RWPE1 (cell line): ENCODE results near the gene CHST13.
"Not testable (repeated sequence)": the region's sequence is repeated elsewhere in the genome, so short reads cannot be mapped to it uniquely, and the experiment has no call there.

Experiments used
- CTCF ChIA-PET: fragments of 350-600 bp; sonication (Branson Sonifier 250); formaldehyde crosslinking; extraction: SDS; loops from one replicate; lab custom pipeline; 2021; lab: Yijun Ruan, JAX
- POLR2A ChIA-PET: fragments of 400-600 bp; formaldehyde crosslinking; extraction: SDS; loops from one replicate; lab custom pipeline; 2020; ENCODE audit warnings: antibody characterized with exemption; ENCODE audit not compliant: low non-redundant PET; lab: Yijun Ruan, JAX
- DNase-seq: peaks from one replicate; pipeline ENCODE4 v3.0.0; 2012; ENCODE audit warnings: low spot score
- H3K27ac ChIP-seq: fragments of 450-650 bp; 2 replicates; pipeline ENCODE4 v1.5.1; 2017
- CTCF ChIP-seq: fragments of 450-650 bp; conservative IDR thresholded peaks from 2 replicates; pipeline ENCODE4 v1.5.1; 2017; ENCODE audit warnings: low read depth, mild to moderate bottlenecking

CHST13 gene

GRCh38 chr3:126533506-126533905 is 9.6 kb downstream of the CHST13 start:
- TF ChIP-seq CTCF = no peak
- ChIA-PET POLR2A (no interaction called here), CTCF (no interaction called here)
- H3K27ac ChIP-seq = no peak overlapping the region
- DNase-seq = no peak

- POLR2A ChIA-PET, CTCF ChIA-PET, DNase-seq, H3K27ac ChIP-seq: not testable (repeated sequence)
These were observed 10.8 kb downstream of the CHST13 start for GRCh38 chr3:126534716-126535115.

- H3K27ac ChIP-seq = no peak overlapping the region
- no peak for DNase-seq
- TF ChIP-seq CTCF = no peak
- CTCF ChIA-PET = no interaction called here
- POLR2A ChIA-PET = no interaction called here
These were observed 11.7 kb downstream of the CHST13 start for GRCh38 chr3:126535636-126536035.

GRCh38 chr3:126536126-126536525 is 12.2 kb downstream of the CHST13 start:
- CTCF ChIA-PET = no interaction called here
- no peak for TF ChIP-seq CTCF
- POLR2A ChIA-PET = no interaction called here
- H3K27ac ChIP-seq = no peak overlapping the region
- DNase-seq = no peak

- no peak overlapping the region for H3K27ac ChIP-seq
- POLR2A ChIA-PET = no interaction called here
- no peak for TF ChIP-seq CTCF
- CTCF ChIA-PET = interaction anchor here (0.6 kb wide), 1 partner anchor 1011 kb away, joined by 6 read pairs; no protein-coding TSS in a partner anchor
- DNase-seq = no peak
These were observed 13.3 kb downstream of the CHST13 start for GRCh38 chr3:126537116-126537729.

- POLR2A ChIA-PET = interaction anchor here (0.7 kb wide), 1 partner anchor 1233 kb away, joined by 3 read pairs; no protein-coding TSS in a partner anchor
- TF ChIP-seq CTCF = no peak
- H3K27ac ChIP-seq = no peak overlapping the region
- CTCF ChIA-PET = interaction anchor here (0.6 kb wide), 1 partner anchor 1010 kb away, joined by 6 read pairs; no protein-coding TSS in a partner anchor
- DNase-seq = no peak
These were observed 13.9 kb downstream of the CHST13 start for GRCh38 chr3:126537730-126538281.

GRCh38 chr3:126538316-126538715 is 14.4 kb downstream of the CHST13 start:
- TF ChIP-seq CTCF = no peak
- H3K27ac ChIP-seq = no peak overlapping the region
- no peak for DNase-seq
- CTCF ChIA-PET = interaction anchor here (0.6 kb wide), 2 partner anchors 28 to 33 kb away, joined by 3 to 4 read pairs; no protein-coding TSS in a partner anchor
- POLR2A ChIA-PET = interaction anchor here (0.7 kb wide), 1 partner anchor 1233 kb away, joined by 3 read pairs; no protein-coding TSS in a partner anchor
